GM12878 (cell line): ENCODE measurements around the gene FREM3. TPM values are rescaled to one million over a fixed set of nuclear protein-coding genes. Genes with fewer than 3 reads are reported as not detected.

ENCODE experiments used
- ATAC-seq: fragments of 200-7000 bp; cut with Tn5 transposase; 3 replicates; pipeline ENCODE4 v1.9.1; 2020; ENCODE audit warnings: mild to moderate bottlenecking, moderate library complexity
- BruUV-seq: library from RNA; stranded (reverse); fragments of 400-500 nt; replicated peaks from 2 replicates; lab custom pipeline; 2021; lab: Mats Ljungman, UMichigan
- CTCF ChIA-PET: fragments of 300-600 bp; sonication (Branson Sonifier 250); formaldehyde crosslinking; extraction: SDS; loops from one replicate; lab custom pipeline; 2021; ENCODE audit warnings: inconsistent platforms; lab: Yijun Ruan, JAX
- POLR2A ChIA-PET: fragments of 350-600 bp; formaldehyde crosslinking; extraction: SDS; loops from one replicate; lab custom pipeline; 2021; ENCODE audit warnings: inconsistent platforms; lab: Charles Lee
- RAD21 ChIA-PET: fragments of 300-600 bp; sonication (Branson Sonifier 250); formaldehyde crosslinking; loops from one replicate; lab custom pipeline; 2023; ENCODE audit warnings: antibody characterized with exemption; ENCODE audit not compliant: unreplicated experiment; lab: Charles Lee
- SMC1A ChIA-PET: fragments of 300-600 bp; sonication (Branson Sonifier 250); formaldehyde crosslinking; loops from one replicate; lab custom pipeline; 2023; ENCODE audit not compliant: unreplicated experiment, uncharacterized antibody; lab: Charles Lee
- DNase-seq: peaks from one replicate; pipeline ENCODE4 v3.0.0-alpha.2; 2011; ENCODE audit warnings: low read depth, low spot score
- FAIRE-seq: peaks from 3 replicates; lab custom pipeline; 2011; peaks lifted over from hg19 to GRCh38; lab: Jason Lieb, UNC
- H2AFZ ChIP-seq: 2 replicates; pipeline ENCODE4 v1.6.0; 2011; ENCODE audit warnings: low read depth, low read length, control low read depth; ENCODE audit not compliant: control insufficient read depth
- H3K27ac ChIP-seq: 2 replicates; pipeline ENCODE4 v1.5.1; 2011; ENCODE audit warnings: control low read depth; ENCODE audit not compliant: control insufficient read depth, insufficient read depth
- H3K27me3 ChIP-seq, 2 experiments: replicated peaks in 1 of 2; 2 replicates each; pipeline versions ENCODE4 v1.6.0 to v1.6.1; 2011; ENCODE audit warnings: low read length in 1 of 2; ENCODE audit not compliant: control insufficient read depth in 2 of 2, insufficient read depth in 2 of 2
- H3K36me3 ChIP-seq, 2 experiments: 2 replicates each; pipeline ENCODE4 v1.5.1; 2011; ENCODE audit warnings: low read length in 1 of 2; ENCODE audit not compliant: control insufficient read depth in 2 of 2, insufficient read depth in 2 of 2
- H3K4me1 ChIP-seq: 2 replicates; pipeline ENCODE4 v1.6.1; 2011; ENCODE audit warnings: mild to moderate bottlenecking, low read length, moderate library complexity, mixed read lengths; ENCODE audit not compliant: control insufficient read depth, insufficient read depth
- H3K4me2 ChIP-seq: 2 replicates; pipeline ENCODE4 v1.6.0; 2011; ENCODE audit warnings: control low read depth; ENCODE audit not compliant: control insufficient read depth, insufficient read depth
- H3K4me3 ChIP-seq: fragments of 200-600 bp; sonication (generic); 2 replicates; pipeline ENCODE4 v1.5.1; 2016
- H3K79me2 ChIP-seq: 2 replicates; pipeline ENCODE4 v1.6.0; 2011; ENCODE audit warnings: low read length; ENCODE audit not compliant: control insufficient read depth, insufficient read depth
- H3K9ac ChIP-seq: 2 replicates; pipeline ENCODE4 v1.8.0; 2011; ENCODE audit warnings: low read length, control low read depth, mixed read lengths; ENCODE audit not compliant: control insufficient read depth, insufficient read depth
- H3K9me3 ChIP-seq: replicated peaks from 3 replicates; pipeline ENCODE4 v1.5.1; 2011; ENCODE audit warnings: mild to moderate bottlenecking, low read length; ENCODE audit not compliant: control insufficient read depth, insufficient read depth
- H4K20me1 ChIP-seq: 2 replicates; pipeline ENCODE4 v1.6.0; 2011; ENCODE audit not compliant: control insufficient read depth, insufficient read depth
- BRCA1 ChIP-seq: IDR thresholded peaks from 2 replicates; pipeline ENCODE4 v1.6.1; 2011; ENCODE audit warnings: low read depth, low read length, improper control_type of control experiment
- LARP7 ChIP-seq: fragments of 450-650 bp; IDR thresholded peaks from 2 replicates; pipeline ENCODE4 v1.6.1; 2017; ENCODE audit warnings: mild to moderate bottlenecking
- WGBS: methylation state at CpG from one replicate; pipeline ENCODE4 v1.1.6; 2016; ENCODE audit warnings: low lambda C conversion rate; ENCODE audit not compliant: insufficient replicate concordance, insufficient coverage; ENCODE audit errors: missing lambda C conversion rate; 5-methylcytosine and 5-hydroxymethylcytosine counted together
- in situ Hi-C: fragments of 300-500 bp; cut with MboI; formaldehyde crosslinking; loops from 9 replicates; pipeline ENCODE4 v1.14.3; 2018; ENCODE audit warnings: mixed read lengths
- intact Hi-C: fragments of 100-400 bp; cut with micrococcal nuclease; formaldehyde crosslinking; loops from one replicate; pipeline ENCODE4 v1.14.2; 2022; ENCODE audit not compliant: unreplicated experiment
- polyA plus RNA-seq, 11 experiments: library from polyadenylated mRNA; depleted of rRNA in 4 of 11; unstranded in 6 of 11; stranded (reverse) in 5 of 11; fragments of >200 nt; fragmentation: Nextera tagmentation in 4 of 11; fragmentation: Illumina TruSeq in 1 of 11; extraction: Ambion mirVana in 4 of 11; extraction: Trizol in 1 of 11; gene quantifications; 1 replicate in 1 of 11; 2 replicates in 10 of 11; pipeline versions ENCODE4 v1.2.1 to v1.2.3, GENCODE V29; 2011 to 2016; ENCODE audit warnings: inconsistent platforms in 2 of 11, missing spikeins in 2 of 11, low read depth in 1 of 11
- total RNA-seq, 4 experiments: library from RNA; depleted of rRNA in 3 of 4; stranded (reverse); fragments of >200 nt in 3 of 4; fragmentation: Illumina TruSeq in 1 of 4; extraction: Trizol in 1 of 4; gene quantifications; 2 replicates each; pipeline versions ENCODE4 v1.2.1 to v1.2.3, GENCODE V29; 2013 to 2021
- TF ChIP-seq, protein P1 (sequence below): fragments of 450-650 bp; IDR thresholded peaks from 2 replicates; pipeline ENCODE4 v1.6.1; 2018; ENCODE audit warnings: mild to moderate bottlenecking, low read depth, moderate library complexity; ENCODE audit not compliant: partially characterized antibody
- TF ChIP-seq, protein P2 (sequence below): fragments of 450-650 bp; IDR thresholded peaks from 2 replicates; pipeline ENCODE4 v1.6.1; 2017; ENCODE audit warnings: borderline replicate concordance

The FREM3 gene
- total and polyA plus RNA-seq, 10 of the 15 experiments (the other 5 are each of a cell fraction or from before 2014, with no cell fraction given) = not detected

DNA sequence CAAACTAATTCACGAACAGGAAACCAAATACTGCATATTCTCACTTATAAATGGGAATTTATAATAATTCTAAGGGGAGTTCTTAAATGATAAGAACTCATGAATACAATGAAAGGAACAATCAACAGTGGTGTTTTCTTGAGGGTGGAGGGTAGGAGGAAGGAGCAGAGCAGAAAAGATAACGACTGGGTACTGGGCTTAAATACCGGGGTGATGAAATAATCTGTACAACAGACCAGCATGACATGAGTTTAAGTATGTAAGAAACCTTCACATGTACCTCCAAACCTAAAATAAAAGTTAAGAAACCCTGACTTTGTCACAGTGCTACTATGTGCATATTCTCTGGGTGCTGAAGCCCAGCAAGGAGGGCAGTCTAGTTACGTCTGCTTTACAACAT, 6.6 kb downstream of the FREM3 start:
- FAIRE-seq = no peak
- Histone ChIP-seq H3K4me1 (no peaks in the 10 kb centered on the region), H3K36me3 (no peaks in the 10 kb centered on the region), H3K27me3 (no peaks in the 10 kb centered on the region), H3K4me2 (no peak overlapping the region), H3K9ac (no peak overlapping the region), H3K9me3 (no peaks in the 10 kb centered on the region), H3K4me3 (no peak overlapping the region), H3K27ac (no peak overlapping the region), H3K79me2 (no peaks in the 10 kb centered on the region), H4K20me1 (no peaks in the 10 kb centered on the region), H2AFZ (no peak overlapping the region)
- TF ChIP-seq, protein P1, sequence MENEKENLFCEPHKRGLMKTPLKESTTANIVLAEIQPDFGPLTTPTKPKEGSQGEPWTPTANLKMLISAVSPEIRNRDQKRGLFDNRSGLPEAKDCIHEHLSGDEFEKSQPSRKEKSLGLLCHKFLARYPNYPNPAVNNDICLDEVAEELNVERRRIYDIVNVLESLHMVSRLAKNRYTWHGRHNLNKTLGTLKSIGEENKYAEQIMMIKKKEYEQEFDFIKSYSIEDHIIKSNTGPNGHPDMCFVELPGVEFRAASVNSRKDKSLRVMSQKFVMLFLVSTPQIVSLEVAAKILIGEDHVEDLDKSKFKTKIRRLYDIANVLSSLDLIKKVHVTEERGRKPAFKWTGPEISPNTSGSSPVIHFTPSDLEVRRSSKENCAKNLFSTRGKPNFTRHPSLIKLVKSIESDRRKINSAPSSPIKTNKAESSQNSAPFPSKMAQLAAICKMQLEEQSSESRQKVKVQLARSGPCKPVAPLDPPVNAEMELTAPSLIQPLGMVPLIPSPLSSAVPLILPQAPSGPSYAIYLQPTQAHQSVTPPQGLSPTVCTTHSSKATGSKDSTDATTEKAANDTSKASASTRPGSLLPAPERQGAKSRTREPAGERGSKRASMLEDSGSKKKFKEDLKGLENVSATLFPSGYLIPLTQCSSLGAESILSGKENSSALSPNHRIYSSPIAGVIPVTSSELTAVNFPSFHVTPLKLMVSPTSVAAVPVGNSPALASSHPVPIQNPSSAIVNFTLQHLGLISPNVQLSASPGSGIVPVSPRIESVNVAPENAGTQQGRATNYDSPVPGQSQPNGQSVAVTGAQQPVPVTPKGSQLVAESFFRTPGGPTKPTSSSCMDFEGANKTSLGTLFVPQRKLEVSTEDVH = no peak
- TF ChIP-seq, protein P2, sequence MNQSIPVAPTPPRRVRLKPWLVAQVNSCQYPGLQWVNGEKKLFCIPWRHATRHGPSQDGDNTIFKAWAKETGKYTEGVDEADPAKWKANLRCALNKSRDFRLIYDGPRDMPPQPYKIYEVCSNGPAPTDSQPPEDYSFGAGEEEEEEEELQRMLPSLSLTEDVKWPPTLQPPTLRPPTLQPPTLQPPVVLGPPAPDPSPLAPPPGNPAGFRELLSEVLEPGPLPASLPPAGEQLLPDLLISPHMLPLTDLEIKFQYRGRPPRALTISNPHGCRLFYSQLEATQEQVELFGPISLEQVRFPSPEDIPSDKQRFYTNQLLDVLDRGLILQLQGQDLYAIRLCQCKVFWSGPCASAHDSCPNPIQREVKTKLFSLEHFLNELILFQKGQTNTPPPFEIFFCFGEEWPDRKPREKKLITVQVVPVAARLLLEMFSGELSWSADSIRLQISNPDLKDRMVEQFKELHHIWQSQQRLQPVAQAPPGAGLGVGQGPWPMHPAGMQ = no peak
- TF ChIP-seq LARP7 = no peak
- TF ChIP-seq BRCA1 = no peak
- ATAC-seq = no peak
- intact Hi-C loops = no loop called here
- in situ Hi-C loops = no loop called here
- SMC1A ChIA-PET = no interaction called here
- no peak for DNase-seq
- CTCF ChIA-PET = no interaction called here
- 19% methylated on average over 4 of the region's 4 CpGs for WGBS
- POLR2A ChIA-PET = no interaction called here
- RAD21 ChIA-PET = no interaction called here
- no TSS peak for BruUV-seq
